Measurements from ENCODE around the gene NALCN. TPM values are rescaled to one million over a fixed set of nuclear protein-coding genes. Genes with fewer than 3 reads are reported as not detected.

NALCN gene
- total and polyA plus RNA-seq, 10 of the 15 experiments (the other 5 are each of a cell fraction or from before 2014, with no cell fraction given): under 0.01 TPM; not detected in 9

- no peaks in the 10 kb centered on the region for H4K20me1 ChIP-seq (ENCODE audit: control insufficient read depth, insufficient read depth)
- no peak overlapping the region for H3K4me3 ChIP-seq
- H3K79me2 ChIP-seq (ENCODE audit: control insufficient read depth, insufficient read depth, low read length): no peaks in the 10 kb centered on the region
- H2AFZ ChIP-seq (ENCODE audit: control insufficient read depth, low read depth, low read length): no peak overlapping the region
- H3K4me2 ChIP-seq (ENCODE audit: control insufficient read depth, insufficient read depth): no peak overlapping the region
- ChIA-PET POLR2A (no interaction called here), RAD21 (ENCODE audit: unreplicated experiment) (no interaction called here), CTCF (no interaction called here), SMC1A (ENCODE audit: uncharacterized antibody, unreplicated experiment) (no interaction called here)
- no peak overlapping the region for H3K9ac ChIP-seq (ENCODE audit: control insufficient read depth, insufficient read depth, low read length)
- H3K36me3 ChIP-seq (ENCODE audit: control insufficient read depth in 2 of 2, insufficient read depth in 2 of 2, low read length in 1 of 2): no peaks in the 10 kb centered on the region
- H3K27ac ChIP-seq (ENCODE audit: control insufficient read depth, insufficient read depth): no peak overlapping the region
- no peaks in the 10 kb centered on the region for H3K4me1 ChIP-seq (ENCODE audit: control insufficient read depth, insufficient read depth, low read length)
- DNase-seq (ENCODE audit: low read depth, low spot score) (no peak), ATAC-seq (peak; percentile 33; the same call in 1 of the 3 replicates), FAIRE-seq (no peak)
- no peaks in the 10 kb centered on the region for H3K9me3 ChIP-seq (replicated peaks; ENCODE audit: control insufficient read depth, insufficient read depth, low read length)
- intact Hi-C loops (cut with micrococcal nuclease; ENCODE audit: unreplicated experiment): no loop called here
- no TSS peak for BruUV-seq (replicated peaks)
- in situ Hi-C loops (cut with MboI): no loop called here
- no peaks in the 10 kb centered on the region for H3K27me3 ChIP-seq (replicated peaks in 1 of 2; ENCODE audit: control insufficient read depth in 2 of 2, insufficient read depth in 2 of 2, low read length in 1 of 2)
- 35% methylated on average over 4 of the region's 5 CpGs for WGBS (ENCODE audit: insufficient coverage, insufficient replicate concordance, low lambda C conversion rate, missing lambda C conversion rate)
- TF ChIP-seq, protein P1, sequence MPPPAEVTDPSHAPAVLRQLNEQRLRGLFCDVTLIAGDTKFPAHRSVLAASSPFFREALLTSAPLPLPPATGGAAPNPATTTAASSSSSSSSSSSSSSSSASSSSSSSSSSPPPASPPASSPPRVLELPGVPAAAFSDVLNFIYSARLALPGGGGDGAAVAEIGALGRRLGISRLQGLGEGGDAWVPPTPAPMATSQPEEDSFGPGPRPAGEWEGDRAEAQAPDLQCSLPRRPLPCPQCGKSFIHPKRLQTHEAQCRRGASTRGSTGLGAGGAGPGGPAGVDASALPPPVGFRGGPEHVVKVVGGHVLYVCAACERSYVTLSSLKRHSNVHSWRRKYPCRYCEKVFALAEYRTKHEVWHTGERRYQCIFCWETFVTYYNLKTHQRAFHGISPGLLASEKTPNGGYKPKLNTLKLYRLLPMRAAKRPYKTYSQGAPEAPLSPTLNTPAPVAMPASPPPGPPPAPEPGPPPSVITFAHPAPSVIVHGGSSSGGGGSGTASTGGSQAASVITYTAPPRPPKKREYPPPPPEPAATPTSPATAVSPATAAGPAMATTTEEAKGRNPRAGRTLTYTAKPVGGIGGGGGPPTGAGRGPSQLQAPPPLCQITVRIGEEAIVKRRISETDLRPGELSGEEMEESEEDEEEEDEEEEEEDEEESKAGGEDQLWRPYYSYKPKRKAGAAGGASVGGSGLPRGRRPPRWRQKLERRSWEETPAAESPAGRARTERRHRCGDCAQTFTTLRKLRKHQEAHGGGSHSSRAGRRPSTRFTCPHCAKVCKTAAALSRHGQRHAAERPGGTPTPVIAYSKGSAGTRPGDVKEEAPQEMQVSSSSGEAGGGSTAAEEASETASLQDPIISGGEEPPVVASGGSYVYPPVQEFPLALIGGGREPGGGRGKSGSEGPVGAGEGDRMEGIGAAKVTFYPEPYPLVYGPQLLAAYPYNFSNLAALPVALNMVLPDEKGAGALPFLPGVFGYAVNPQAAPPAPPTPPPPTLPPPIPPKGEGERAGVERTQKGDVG (CRISPR knock-in tag; IDR thresholded peaks at IDR 0.05): no peak
- TF ChIP-seq CBFB (IDR thresholded peaks at IDR 0.05; ENCODE audit: low read depth) (no peak), ZNF622 (IDR thresholded peaks at IDR 0.05) (no peak), CEBPB (IDR thresholded peaks at IDR 0.05; ENCODE audit: borderline replicate concordance in 1 of 2, low read depth in 2 of 2, low read length in 2 of 2) (no peak), ZNF384 (IDR thresholded peaks at IDR 0.05; ENCODE audit: borderline replicate concordance, low read depth, low read length) (no peak), TCF3 (IDR thresholded peaks at IDR 0.05; ENCODE audit: borderline replicate concordance, insufficient read depth, low read depth, low read length) (no peak), ETV6 (conservative IDR thresholded peaks at IDR 0.05 in 1 of 2, IDR thresholded peaks at IDR 0.05 in 1 of 2; ENCODE audit: borderline replicate concordance in 1 of 2, low read depth in 1 of 2) (no peak), RCOR1 (conservative IDR thresholded peaks at IDR 0.05; ENCODE audit: low read depth, low read length) (no peak), SUZ12 (IDR thresholded peaks at IDR 0.05; ENCODE audit: unreplicated experiment) (no peak), E2F4 (IDR thresholded peaks at IDR 0.05; ENCODE audit: low read depth, low read length) (no peak)
- TF ChIP-seq, protein P2, sequence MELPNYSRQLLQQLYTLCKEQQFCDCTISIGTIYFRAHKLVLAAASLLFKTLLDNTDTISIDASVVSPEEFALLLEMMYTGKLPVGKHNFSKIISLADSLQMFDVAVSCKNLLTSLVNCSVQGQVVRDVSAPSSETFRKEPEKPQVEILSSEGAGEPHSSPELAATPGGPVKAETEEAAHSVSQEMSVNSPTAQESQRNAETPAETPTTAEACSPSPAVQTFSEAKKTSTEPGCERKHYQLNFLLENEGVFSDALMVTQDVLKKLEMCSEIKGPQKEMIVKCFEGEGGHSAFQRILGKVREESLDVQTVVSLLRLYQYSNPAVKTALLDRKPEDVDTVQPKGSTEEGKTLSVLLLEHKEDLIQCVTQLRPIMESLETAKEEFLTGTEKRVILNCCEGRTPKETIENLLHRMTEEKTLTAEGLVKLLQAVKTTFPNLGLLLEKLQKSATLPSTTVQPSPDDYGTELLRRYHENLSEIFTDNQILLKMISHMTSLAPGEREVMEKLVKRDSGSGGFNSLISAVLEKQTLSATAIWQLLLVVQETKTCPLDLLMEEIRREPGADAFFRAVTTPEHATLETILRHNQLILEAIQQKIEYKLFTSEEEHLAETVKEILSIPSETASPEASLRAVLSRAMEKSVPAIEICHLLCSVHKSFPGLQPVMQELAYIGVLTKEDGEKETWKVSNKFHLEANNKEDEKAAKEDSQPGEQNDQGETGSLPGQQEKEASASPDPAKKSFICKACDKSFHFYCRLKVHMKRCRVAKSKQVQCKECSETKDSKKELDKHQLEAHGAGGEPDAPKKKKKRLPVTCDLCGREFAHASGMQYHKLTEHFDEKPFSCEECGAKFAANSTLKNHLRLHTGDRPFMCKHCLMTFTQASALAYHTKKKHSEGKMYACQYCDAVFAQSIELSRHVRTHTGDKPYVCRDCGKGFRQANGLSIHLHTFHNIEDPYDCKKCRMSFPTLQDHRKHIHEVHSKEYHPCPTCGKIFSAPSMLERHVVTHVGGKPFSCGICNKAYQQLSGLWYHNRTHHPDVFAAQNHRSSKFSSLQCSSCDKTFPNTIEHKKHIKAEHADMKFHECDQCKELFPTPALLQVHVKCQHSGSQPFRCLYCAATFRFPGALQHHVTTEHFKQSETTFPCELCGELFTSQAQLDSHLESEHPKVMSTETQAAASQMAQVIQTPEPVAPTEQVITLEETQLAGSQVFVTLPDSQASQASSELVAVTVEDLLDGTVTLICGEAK (IDR thresholded peaks at IDR 0.05; ENCODE audit: borderline replicate concordance): no peak
- TF ChIP-seq, protein P3, sequence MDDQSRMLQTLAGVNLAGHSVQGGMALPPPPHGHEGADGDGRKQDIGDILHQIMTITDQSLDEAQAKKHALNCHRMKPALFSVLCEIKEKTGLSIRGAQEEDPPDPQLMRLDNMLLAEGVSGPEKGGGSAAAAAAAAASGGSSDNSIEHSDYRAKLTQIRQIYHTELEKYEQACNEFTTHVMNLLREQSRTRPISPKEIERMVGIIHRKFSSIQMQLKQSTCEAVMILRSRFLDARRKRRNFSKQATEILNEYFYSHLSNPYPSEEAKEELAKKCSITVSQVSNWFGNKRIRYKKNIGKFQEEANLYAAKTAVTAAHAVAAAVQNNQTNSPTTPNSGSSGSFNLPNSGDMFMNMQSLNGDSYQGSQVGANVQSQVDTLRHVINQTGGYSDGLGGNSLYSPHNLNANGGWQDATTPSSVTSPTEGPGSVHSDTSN (IDR thresholded peaks at IDR 0.05; ENCODE audit: insufficient replicate concordance, low read depth, low read length): no peak
Observed at GRCh38 chr13:101231751-101232428, 184.4 kb downstream of the NALCN start.
